ENCODE data around the gene IGDCC3.

Gene IGDCC3

DNA sequence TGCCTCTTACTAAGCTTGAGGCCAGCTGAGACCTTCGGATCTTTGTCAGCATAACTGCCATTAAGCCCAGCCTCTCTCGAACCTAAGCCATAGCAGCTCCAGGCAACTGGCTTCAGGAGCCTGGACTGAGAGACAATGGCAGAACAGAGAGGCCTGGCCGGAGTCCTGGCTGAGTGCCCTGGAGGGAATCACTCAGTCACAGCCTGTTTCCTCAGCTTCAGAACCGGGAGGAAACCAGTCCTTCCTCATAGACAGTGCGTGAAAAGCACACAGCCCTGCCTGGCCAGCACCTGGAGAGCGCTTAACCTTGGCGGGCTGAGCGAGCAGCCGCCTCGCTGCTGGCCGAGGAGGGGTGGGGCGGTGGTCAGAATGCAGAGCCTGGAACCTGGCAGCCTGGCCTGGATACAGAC lies 51.7 kb downstream of the IGDCC3 start:
- H3K4me3 ChIP-seq (ENCODE audit: extremely low read depth, insufficient read depth, low read length, poor library complexity, severe bottlenecking), result no peak overlapping the region
- 57 to 65% methylated on average over 7 to 10 of the region's 12 CpGs for WGBS, 2 experiments (ENCODE audit: insufficient coverage in 2 of 2)
- peaks cover 29% of the 10 kb centered on the region for H3K36me3 ChIP-seq (ENCODE audit: control insufficient read depth, insufficient read depth, low read length)
- H3K4me1 ChIP-seq (ENCODE audit: control insufficient read depth, insufficient read depth, low read length, poor library complexity, severe bottlenecking), result no peaks in the 10 kb centered on the region
- H3K9me3 ChIP-seq (ENCODE audit: control insufficient read depth, low read length), result no peaks in the 10 kb centered on the region
- H3K27ac ChIP-seq (ENCODE audit: low read depth, low read length, severe bottlenecking), result peak overlapping the region; percentile 59

DNA sequence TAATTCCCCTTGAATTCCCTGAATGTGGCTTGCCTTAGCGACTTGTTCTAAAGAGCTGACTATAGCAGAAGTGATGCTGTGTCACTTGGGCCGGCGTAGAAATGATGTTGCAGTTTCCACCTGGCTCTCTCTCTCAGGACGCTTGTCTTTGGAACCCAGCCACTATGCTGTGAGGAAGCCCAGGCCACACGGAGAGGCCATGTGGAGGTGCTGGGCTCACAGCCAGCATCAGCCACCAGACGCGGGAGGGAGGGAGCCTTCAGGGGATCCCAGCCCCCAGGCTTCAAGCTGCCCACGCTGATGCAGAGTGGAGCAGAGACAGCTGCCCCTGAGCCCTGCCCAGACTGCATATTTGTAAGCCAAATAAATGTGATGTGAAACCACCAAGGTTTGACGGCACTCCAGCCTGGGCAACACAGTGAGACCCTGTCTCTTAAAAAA lies 54.7 kb downstream of the IGDCC3 start:
- Histone ChIP-seq H3K4me1 (ENCODE audit: control insufficient read depth, insufficient read depth, low read length, poor library complexity, severe bottlenecking) (no peaks in the 10 kb centered on the region), H3K36me3 (ENCODE audit: control insufficient read depth, insufficient read depth, low read length) (peaks cover 5% of the 10 kb centered on the region), H3K27ac (ENCODE audit: low read depth, low read length, severe bottlenecking) (no peak overlapping the region), H3K4me3 (ENCODE audit: extremely low read depth, insufficient read depth, low read length, poor library complexity, severe bottlenecking) (no peak overlapping the region), H3K9me3 (ENCODE audit: control insufficient read depth, low read length) (no peaks in the 10 kb centered on the region)
- 76 to 81% methylated on average over 8 of the region's 9 CpGs for WGBS, 2 experiments (ENCODE audit: insufficient coverage in 2 of 2)

DNA sequence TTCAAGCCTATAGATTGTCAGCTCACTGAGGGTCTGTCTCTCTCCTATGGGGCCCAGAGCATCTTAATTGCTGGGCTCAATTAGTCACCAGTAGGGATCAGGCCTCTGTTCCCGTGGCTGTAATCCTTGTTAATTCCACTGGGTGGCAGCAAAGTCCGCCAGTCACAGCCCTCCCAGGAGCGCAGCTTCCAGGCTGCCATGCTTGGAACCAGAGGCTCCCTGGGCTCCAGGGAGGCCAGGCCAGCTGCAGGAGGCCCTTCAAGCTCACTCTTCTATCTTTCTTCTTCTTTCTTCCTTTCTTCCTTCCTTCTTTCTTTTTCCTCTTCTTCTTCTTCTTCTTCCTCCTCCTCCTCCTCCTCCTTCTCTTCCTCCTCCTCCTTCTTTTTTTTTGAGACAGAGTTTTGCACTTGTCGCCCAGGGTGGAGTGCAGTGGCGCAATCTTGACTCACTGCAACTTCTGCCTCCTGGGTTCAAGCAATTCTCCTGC lies 58.9 kb downstream of the IGDCC3 start:
- no peaks in the 10 kb centered on the region for H3K36me3 ChIP-seq (ENCODE audit: control insufficient read depth, insufficient read depth, low read length)
- 25 to 38% methylated on average over 4 to 5 of the region's 5 CpGs for WGBS, 2 experiments (ENCODE audit: insufficient coverage in 2 of 2)
- H3K27ac ChIP-seq (ENCODE audit: low read depth, low read length, severe bottlenecking), result no peak overlapping the region
- H3K4me1 ChIP-seq (ENCODE audit: control insufficient read depth, insufficient read depth, low read length, poor library complexity, severe bottlenecking), result no peaks in the 10 kb centered on the region
- H3K4me3 ChIP-seq (ENCODE audit: extremely low read depth, insufficient read depth, low read length, poor library complexity, severe bottlenecking), result no peak overlapping the region
- no peaks in the 10 kb centered on the region for H3K9me3 ChIP-seq (ENCODE audit: control insufficient read depth, low read length)

DNA sequence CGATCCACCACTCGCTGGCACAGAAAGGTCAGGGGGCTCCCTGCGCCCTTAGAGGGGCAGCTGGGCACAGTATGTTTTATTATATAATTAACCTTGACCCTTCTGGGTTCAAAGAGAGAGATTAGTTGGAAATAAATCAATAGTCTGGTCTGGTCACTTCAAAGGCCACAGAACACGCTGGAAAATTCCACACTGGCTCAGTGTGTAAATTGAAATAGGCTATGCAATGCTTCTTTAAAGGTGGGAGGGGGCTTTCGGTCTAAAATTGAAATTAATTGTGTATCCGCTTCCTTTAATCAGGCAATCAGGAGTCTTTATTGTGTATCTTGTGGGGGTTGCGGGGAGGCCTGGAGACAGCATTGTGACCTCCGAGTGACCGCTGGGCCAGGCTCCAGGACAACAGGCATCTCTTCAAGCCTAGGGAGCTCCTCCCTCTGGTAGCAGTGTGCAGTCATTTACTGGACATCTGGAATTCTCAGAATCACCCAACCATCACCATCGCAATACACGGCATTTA lies 65.3 kb downstream of the IGDCC3 start:
- 90 to 93% methylated on average over 4 to 6 of the region's 11 CpGs for WGBS, 2 experiments (ENCODE audit: insufficient coverage in 2 of 2)
- Histone ChIP-seq H3K36me3 (ENCODE audit: control insufficient read depth, insufficient read depth, low read length) (no peaks in the 10 kb centered on the region), H3K9me3 (ENCODE audit: control insufficient read depth, low read length) (no peaks in the 10 kb centered on the region), H3K4me3 (ENCODE audit: extremely low read depth, insufficient read depth, low read length, poor library complexity, severe bottlenecking) (no peak overlapping the region), H3K4me1 (ENCODE audit: control insufficient read depth, insufficient read depth, low read length, poor library complexity, severe bottlenecking) (peaks cover 13% of the 10 kb centered on the region), H3K27ac (ENCODE audit: low read depth, low read length, severe bottlenecking) (peak overlapping the region; percentile 23)

DNA sequence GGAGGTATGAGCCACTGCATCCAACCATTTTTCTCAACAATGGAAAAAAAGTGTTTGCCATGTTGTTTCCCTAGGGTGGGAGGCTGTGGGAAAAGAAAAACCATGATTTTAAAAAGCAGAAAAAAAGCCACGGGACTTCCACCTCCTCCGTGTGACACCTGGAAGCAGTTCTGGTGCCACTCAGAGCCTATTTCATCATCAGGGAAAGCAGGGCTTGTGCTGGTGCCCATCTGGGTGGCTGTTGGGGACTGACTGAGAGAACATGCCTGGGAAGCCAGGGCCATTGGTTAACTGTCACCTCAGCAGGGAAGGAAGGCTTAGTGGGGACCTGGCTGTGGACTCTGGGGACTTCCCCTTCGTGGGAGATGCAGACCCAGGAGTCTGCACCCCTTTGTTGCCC lies 66.0 kb downstream of the IGDCC3 start:
- Histone ChIP-seq H3K9me3 (ENCODE audit: control insufficient read depth, low read length) (no peaks in the 10 kb centered on the region), H3K36me3 (ENCODE audit: control insufficient read depth, insufficient read depth, low read length) (no peaks in the 10 kb centered on the region), H3K27ac (ENCODE audit: low read depth, low read length, severe bottlenecking) (no peak overlapping the region), H3K4me1 (ENCODE audit: control insufficient read depth, insufficient read depth, low read length, poor library complexity, severe bottlenecking) (peaks cover 13% of the 10 kb centered on the region), H3K4me3 (ENCODE audit: extremely low read depth, insufficient read depth, low read length, poor library complexity, severe bottlenecking) (no peak overlapping the region)
- WGBS, 2 experiments (ENCODE audit: insufficient coverage in 2 of 2), result 78 to 81% methylated on average over 2 to 3 of the region's 3 CpGs

DNA sequence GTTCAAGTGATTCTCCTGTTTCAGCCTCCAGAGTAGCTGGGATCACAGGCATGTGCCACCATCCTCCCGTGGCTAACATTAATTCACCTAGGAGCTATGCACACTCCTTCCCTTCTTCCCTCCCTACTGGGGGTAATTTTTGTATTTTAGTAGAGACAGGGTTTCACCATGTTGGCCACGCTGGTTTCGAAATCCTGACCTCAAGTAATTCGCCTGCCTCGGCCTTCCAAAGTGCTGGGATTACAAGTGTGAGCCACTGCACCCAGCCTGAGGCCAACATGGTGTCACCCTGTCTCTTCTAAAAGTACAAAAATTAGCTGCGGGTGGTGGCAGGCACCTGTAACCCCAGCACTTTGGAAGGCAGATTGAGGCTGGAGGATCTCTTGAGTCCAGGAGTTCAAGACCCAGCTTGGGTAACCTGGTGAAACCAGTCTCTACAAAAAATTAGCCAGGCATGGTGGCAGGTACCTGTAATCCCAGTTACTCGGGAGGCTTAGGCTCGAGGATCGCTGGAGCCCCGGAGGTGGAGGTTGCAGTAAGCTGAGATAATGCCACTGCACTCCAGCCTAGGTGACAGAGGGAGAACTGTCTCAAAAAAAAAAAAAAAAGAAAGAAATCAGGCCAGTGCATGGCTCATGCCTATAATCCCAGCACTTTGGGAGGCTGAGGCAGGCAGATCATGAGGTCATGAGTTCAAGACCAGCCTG lies 67.2 kb downstream of the IGDCC3 start:
- 91 to 93% methylated on average over 5 to 8 of the region's 10 CpGs for WGBS, 2 experiments (ENCODE audit: insufficient coverage in 2 of 2)
- no peaks in the 10 kb centered on the region for H3K36me3 ChIP-seq (ENCODE audit: control insufficient read depth, insufficient read depth, low read length)

DNA sequence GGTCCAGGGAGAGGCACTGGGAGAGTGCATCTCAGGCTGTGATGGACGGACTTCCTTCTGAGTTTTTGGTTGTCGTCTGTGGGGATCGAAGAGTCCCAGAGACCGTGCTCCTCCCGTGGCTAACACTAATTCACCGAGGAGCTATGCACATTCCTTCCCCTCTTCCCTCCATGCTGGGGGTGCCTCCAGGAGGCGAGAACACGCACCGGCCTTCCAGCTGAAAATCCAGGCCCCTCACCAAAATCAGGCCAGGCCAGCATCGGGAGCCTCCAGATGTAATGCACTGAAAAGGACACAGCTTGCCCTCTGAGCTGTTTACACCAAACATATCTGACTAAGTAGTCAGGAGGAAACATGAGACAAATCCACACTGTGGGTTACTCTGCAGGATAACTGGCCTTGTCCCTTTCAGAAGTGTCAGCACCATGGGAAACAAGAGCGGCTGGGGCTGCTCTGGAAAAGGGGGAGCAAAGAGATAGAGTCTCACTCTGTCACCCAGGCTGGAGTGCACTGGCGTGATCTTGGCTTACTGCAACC lies 67.9 kb downstream of the IGDCC3 start:
- Histone ChIP-seq H3K4me3 (ENCODE audit: extremely low read depth, insufficient read depth, low read length, poor library complexity, severe bottlenecking) (no peak overlapping the region), H3K4me1 (ENCODE audit: control insufficient read depth, insufficient read depth, low read length, poor library complexity, severe bottlenecking) (peaks cover 13% of the 10 kb centered on the region), H3K9me3 (ENCODE audit: control insufficient read depth, low read length) (no peaks in the 10 kb centered on the region), H3K27ac (ENCODE audit: low read depth, low read length, severe bottlenecking) (peak overlapping the region; percentile 49), H3K36me3 (ENCODE audit: control insufficient read depth, insufficient read depth, low read length) (no peaks in the 10 kb centered on the region)
- 77 to 80% methylated on average over 8 to 12 of the region's 12 CpGs for WGBS, 2 experiments (ENCODE audit: insufficient coverage in 2 of 2)

More for the DNA sequence above, 67.2 kb downstream of the IGDCC3 start:
- no peaks in the 10 kb centered on the region for H3K9me3 ChIP-seq (ENCODE audit: control insufficient read depth, low read length)
- H3K27ac ChIP-seq (ENCODE audit: low read depth, low read length, severe bottlenecking), result peak overlapping the region; percentile 49
- peaks cover 13% of the 10 kb centered on the region for H3K4me1 ChIP-seq (ENCODE audit: control insufficient read depth, insufficient read depth, low read length, poor library complexity, severe bottlenecking)
- H3K4me3 ChIP-seq (ENCODE audit: extremely low read depth, insufficient read depth, low read length, poor library complexity, severe bottlenecking), result no peak overlapping the region

DNA sequence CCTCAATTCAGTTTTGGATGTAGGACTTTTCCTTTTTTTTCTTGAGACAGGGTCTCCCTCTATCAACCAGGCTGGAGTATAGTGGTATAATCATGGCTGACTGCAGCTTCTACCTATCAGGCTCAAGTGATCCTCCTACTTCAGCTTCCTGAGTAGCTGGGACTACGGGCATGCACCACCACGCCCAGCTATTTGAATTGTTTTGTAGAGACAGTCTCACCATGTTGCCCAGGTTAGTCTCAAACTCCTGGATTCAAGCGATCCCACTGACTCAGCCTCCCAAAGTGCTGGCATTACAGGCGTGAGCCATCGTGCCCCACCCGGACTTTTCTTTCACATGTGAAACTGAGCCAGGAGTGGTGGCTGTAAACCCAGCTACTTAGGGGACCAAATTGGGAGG lies 69.8 kb downstream of the IGDCC3 start:
- Histone ChIP-seq H3K4me1 (ENCODE audit: control insufficient read depth, insufficient read depth, low read length, poor library complexity, severe bottlenecking) (peaks cover 19% of the 10 kb centered on the region), H3K9me3 (ENCODE audit: control insufficient read depth, low read length) (no peaks in the 10 kb centered on the region), H3K36me3 (ENCODE audit: control insufficient read depth, insufficient read depth, low read length) (no peaks in the 10 kb centered on the region), H3K27ac (ENCODE audit: low read depth, low read length, severe bottlenecking) (no peak overlapping the region), H3K4me3 (ENCODE audit: extremely low read depth, insufficient read depth, low read length, poor library complexity, severe bottlenecking) (no peak overlapping the region)
- WGBS, 2 experiments (ENCODE audit: insufficient coverage in 2 of 2), result 86 to 92% methylated on average over 6 of the region's 6 CpGs

DNA sequence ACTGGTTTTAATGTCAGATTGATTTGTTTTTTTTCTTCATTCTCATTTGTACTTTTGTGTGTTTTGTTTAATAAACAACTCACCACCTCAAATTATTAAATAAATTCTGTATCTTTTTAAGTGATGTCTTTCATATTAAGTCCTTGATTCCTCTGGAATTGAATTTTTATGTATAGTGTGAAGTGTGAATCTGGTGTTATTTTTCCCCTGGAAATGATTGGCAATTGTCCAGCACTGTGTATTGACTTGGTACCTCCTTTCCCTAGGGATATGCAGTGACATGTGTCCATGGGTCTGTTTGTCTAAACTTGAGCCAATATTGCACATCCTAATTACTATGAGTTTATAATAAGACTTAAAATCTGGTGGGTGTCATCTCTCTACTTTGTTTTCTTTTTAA lies 71.3 kb downstream of the IGDCC3 start:
- Histone ChIP-seq H3K4me1 (ENCODE audit: control insufficient read depth, insufficient read depth, low read length, poor library complexity, severe bottlenecking) (peaks cover 14% of the 10 kb centered on the region), H3K36me3 (ENCODE audit: control insufficient read depth, insufficient read depth, low read length) (no peaks in the 10 kb centered on the region), H3K4me3 (ENCODE audit: extremely low read depth, insufficient read depth, low read length, poor library complexity, severe bottlenecking) (no peak overlapping the region), H3K9me3 (ENCODE audit: control insufficient read depth, low read length) (no peaks in the 10 kb centered on the region), H3K27ac (ENCODE audit: low read depth, low read length, severe bottlenecking) (no peak overlapping the region)

DNA sequence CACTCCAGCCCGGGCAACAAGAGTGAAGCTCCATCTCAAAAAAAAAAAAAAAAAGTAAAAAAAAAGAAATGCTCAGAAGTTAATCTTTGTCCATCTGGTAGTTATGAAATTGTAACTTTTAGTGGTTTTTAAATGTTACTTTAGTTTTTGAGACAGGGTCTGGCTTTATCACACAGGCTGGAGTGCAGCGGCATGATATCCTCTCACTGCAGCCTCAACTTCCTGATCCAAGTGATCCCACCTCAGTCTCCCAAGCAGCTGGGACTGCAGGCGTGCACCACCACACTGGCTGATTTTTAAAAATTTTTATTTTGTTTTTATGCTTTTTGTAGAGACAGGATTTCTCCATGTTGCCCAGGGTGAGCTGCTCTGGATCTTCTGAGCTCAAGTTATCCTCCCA lies 72.0 kb downstream of the IGDCC3 start:
- Histone ChIP-seq H3K4me1 (ENCODE audit: control insufficient read depth, insufficient read depth, low read length, poor library complexity, severe bottlenecking) (peaks cover 14% of the 10 kb centered on the region), H3K9me3 (ENCODE audit: control insufficient read depth, low read length) (no peaks in the 10 kb centered on the region), H3K4me3 (ENCODE audit: extremely low read depth, insufficient read depth, low read length, poor library complexity, severe bottlenecking) (no peak overlapping the region), H3K27ac (ENCODE audit: low read depth, low read length, severe bottlenecking) (no peak overlapping the region), H3K36me3 (ENCODE audit: control insufficient read depth, insufficient read depth, low read length) (no peaks in the 10 kb centered on the region)
- WGBS, 2 experiments (ENCODE audit: insufficient coverage in 2 of 2), result 100% methylated on average over 1 of the region's 3 CpGs; no CpG with 5 or more reads in 1 of the 2 experiments

DNA sequence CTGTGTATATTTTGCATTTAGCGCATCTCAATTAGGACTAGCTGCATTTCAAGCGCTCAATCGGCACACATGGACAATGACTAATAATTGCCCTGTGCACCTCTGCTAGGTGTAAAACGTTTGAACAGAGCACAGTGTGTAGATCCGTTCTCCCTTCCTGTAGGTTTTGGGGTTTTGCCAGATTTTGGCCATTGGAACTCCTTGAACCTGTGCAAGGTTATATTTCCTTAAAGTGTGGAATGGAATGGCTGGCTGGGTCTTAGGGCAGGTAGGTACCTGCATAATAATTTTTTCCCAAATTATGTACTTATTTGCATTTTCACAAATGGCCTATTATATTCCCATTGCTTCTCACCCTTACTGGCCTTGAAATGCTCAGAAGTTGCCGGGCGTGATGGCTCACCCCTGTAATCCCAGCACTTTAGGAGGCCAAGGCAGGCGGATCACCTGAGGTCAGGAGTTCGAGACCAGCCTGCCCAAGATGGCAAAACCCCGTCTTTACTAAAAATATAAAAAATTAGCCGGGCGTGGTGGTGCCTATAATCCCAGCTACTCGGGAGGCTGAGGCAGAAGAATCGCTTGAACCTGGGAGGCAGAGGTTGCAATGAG lies 72.5 kb downstream of the IGDCC3 start:
- H3K27ac ChIP-seq (ENCODE audit: low read depth, low read length, severe bottlenecking), result peak overlapping the region; percentile 99
- no peaks in the 10 kb centered on the region for H3K9me3 ChIP-seq (ENCODE audit: control insufficient read depth, low read length)
- no peaks in the 10 kb centered on the region for H3K36me3 ChIP-seq (ENCODE audit: control insufficient read depth, insufficient read depth, low read length)
- no peak overlapping the region for H3K4me3 ChIP-seq (ENCODE audit: extremely low read depth, insufficient read depth, low read length, poor library complexity, severe bottlenecking)
- WGBS, 2 experiments (ENCODE audit: insufficient coverage in 2 of 2), result 64 to 70% methylated on average over 14 of the region's 14 CpGs
- H3K4me1 ChIP-seq (ENCODE audit: control insufficient read depth, insufficient read depth, low read length, poor library complexity, severe bottlenecking), result peaks cover 14% of the 10 kb centered on the region

Measured in mesodermal cell (in vitro differentiated cells).